G401.6 (cell line): ENCODE data around the gene KIT.

Source experiments
- FAIRE-seq: peaks from 2 replicates; lab custom pipeline; 2012; peaks lifted over from hg19 to GRCh38; lab: Jason Lieb, UNC

Gene KIT

GRCh38 chr4:54707406-54707805 is 49.6 kb downstream of the KIT start:
- no peak for FAIRE-seq

GRCh38 chr4:54708339-54709279 is 50.9 kb downstream of the KIT start:
- no peak for FAIRE-seq

- no peak for FAIRE-seq
Measured at GRCh38 chr4:54709400-54709799, 51.6 kb downstream of the KIT start.

- no peak for FAIRE-seq
Measured at GRCh38 chr4:54712206-54712605, 54.4 kb downstream of the KIT start.

GRCh38 chr4:54714631-54715030 is 56.9 kb downstream of the KIT start:
- FAIRE-seq, result no peak

- no peak for FAIRE-seq
Measured at GRCh38 chr4:54716478-54717065, 58.8 kb downstream of the KIT start.

- FAIRE-seq, result no peak
Measured at GRCh38 chr4:54717694-54718093, 59.9 kb downstream of the KIT start.

GRCh38 chr4:54719378-54719777 is 61.6 kb downstream of the KIT start:
- FAIRE-seq, result no peak

GRCh38 chr4:54723220-54723619 is 65.5 kb downstream of the KIT start:
- FAIRE-seq, result no peak

- FAIRE-seq, result no peak
Measured at GRCh38 chr4:54723820-54724219, 66.1 kb downstream of the KIT start.

- no peak for FAIRE-seq
Measured at GRCh38 chr4:54726907-54727306, 69.2 kb downstream of the KIT start.

GRCh38 chr4:54727346-54727745 is 69.6 kb downstream of the KIT start:
- no peak for FAIRE-seq

- FAIRE-seq, result no peak
Measured at GRCh38 chr4:54728368-54728767, 70.6 kb downstream of the KIT start.

- FAIRE-seq, result no peak
Measured at GRCh38 chr4:54729256-54729655, 71.5 kb downstream of the KIT start.

GRCh38 chr4:54730581-54730980 is 72.8 kb downstream of the KIT start:
- FAIRE-seq, result no peak

GRCh38 chr4:54731552-54731951 is 73.8 kb downstream of the KIT start:
- FAIRE-seq, result no peak

- no peak for FAIRE-seq
Measured at GRCh38 chr4:54731976-54732375, 74.2 kb downstream of the KIT start.

- no peak for FAIRE-seq
Measured at GRCh38 chr4:54737421-54737820, 79.7 kb downstream of the KIT start.

GRCh38 chr4:54741202-54741601 is 83.4 kb downstream of the KIT start:
- no peak for FAIRE-seq

- FAIRE-seq, result no peak
Measured at GRCh38 chr4:54742636-54743399, 85.1 kb downstream of the KIT start.

GRCh38 chr4:54743562-54743961 is 85.8 kb downstream of the KIT start:
- no peak for FAIRE-seq

GRCh38 chr4:54744487-54744886 is 86.7 kb downstream of the KIT start:
- no peak for FAIRE-seq
